ENCODE measurements around the gene CLCA2.

CLCA2 gene

GRCh38 chr1:86423473-86423872, 498 bp upstream of the CLCA2 start:
- no peak for TF ChIP-seq Cebpa-rat (IDR thresholded peaks at IDR 0.05)
- Histone ChIP-seq H3K9ac (no peak overlapping the region), H3K4me2 (no peak overlapping the region), H3K4me3 (no peak overlapping the region), H4K20me1 (no peaks in the 10 kb centered on the region), H3K27me3 (no peaks in the 10 kb centered on the region), H3K27ac (no peak overlapping the region), H3K36me3 (no peaks in the 10 kb centered on the region), H3K4me1 (no peaks in the 10 kb centered on the region), H3K9me3 (no peaks in the 10 kb centered on the region)

DNA sequence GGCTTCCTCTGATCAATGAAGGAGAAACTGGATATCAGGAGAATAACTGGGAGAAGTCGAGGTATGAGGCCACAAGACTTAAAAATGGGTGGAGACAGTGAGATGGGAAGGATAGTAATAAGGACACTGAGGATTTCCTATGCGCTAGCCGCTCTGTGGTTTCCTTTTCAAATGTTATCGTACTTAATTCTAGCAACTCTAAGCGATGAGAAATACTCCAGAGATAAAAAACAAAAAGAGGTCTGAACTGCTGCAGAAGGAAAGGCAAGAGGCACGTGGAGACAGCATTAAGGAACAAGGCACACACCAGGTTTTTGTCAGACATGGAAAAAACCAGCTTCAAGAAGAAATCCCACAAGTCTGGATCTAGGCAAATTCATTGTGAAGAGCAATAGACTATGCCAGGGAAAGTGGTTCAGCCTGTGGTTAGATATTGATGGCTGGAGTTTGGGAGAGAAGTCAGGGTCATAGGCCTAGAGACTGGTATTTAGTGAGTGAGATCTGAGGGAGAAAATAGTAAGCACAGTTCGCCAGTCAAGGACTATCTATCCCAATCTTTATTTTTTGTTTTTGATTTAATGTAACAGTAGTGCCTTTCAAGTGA, 5.3 kb downstream of the CLCA2 start:
- no peaks in the 10 kb centered on the region for H3K9me3 ChIP-seq
- H3K36me3 ChIP-seq, result no peaks in the 10 kb centered on the region
- no peak for TF ChIP-seq Cebpa-rat (IDR thresholded peaks at IDR 0.05)
- H3K9ac ChIP-seq, result no peak overlapping the region
- H3K4me1 ChIP-seq, result peaks cover 18% of the 10 kb centered on the region
- H3K27me3 ChIP-seq, result no peaks in the 10 kb centered on the region
- peak overlapping the region; percentile 29 for H3K4me2 ChIP-seq
- H3K4me3 ChIP-seq, result no peak overlapping the region
- H3K27ac ChIP-seq, result no peak overlapping the region
- H4K20me1 ChIP-seq, result no peaks in the 10 kb centered on the region

GRCh38 chr1:86429835-86430234, 5.9 kb downstream of the CLCA2 start:
- Histone ChIP-seq H3K4me3 (no peak overlapping the region), H3K9me3 (no peaks in the 10 kb centered on the region), H3K36me3 (no peaks in the 10 kb centered on the region), H3K27ac (no peak overlapping the region), H3K27me3 (no peaks in the 10 kb centered on the region), H3K9ac (no peak overlapping the region), H3K4me1 (peaks cover 18% of the 10 kb centered on the region), H4K20me1 (no peaks in the 10 kb centered on the region), H3K4me2 (peak overlapping the region; percentile 29)
- no peak for TF ChIP-seq Cebpa-rat (IDR thresholded peaks at IDR 0.05)

- Histone ChIP-seq H3K27me3 (no peaks in the 10 kb centered on the region), H3K9me3 (no peaks in the 10 kb centered on the region), H3K27ac (no peak overlapping the region), H4K20me1 (no peaks in the 10 kb centered on the region), H3K36me3 (no peaks in the 10 kb centered on the region), H3K9ac (no peak overlapping the region), H3K4me3 (no peak overlapping the region), H3K4me2 (peak overlapping the region; percentile 29; the same call in 1 of the 2 replicates), H3K4me1 (peaks cover 18% of the 10 kb centered on the region)
- no peak for TF ChIP-seq Cebpa-rat (IDR thresholded peaks at IDR 0.05)
These were observed 6.4 kb downstream of the CLCA2 start for GRCh38 chr1:86430376-86430775.

DNA sequence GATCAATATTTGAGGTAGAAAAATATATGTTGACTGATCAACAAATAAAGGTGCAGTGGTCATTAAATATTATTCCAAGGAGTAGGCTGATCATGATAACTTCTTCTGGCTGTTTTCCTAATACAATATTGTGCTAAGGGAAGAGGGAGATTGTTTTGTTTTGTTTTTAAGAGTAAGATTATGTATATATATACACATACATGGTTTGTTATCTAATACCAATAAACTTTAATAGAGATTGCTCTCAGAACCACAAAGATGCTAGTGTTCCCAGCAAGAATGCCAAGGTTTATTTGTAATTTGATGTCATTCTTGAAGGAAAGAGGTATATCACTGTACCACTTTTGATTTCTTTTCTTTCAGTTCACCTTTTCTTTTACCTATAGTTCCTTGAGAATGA, 10.1 kb downstream of the CLCA2 start:
- H3K4me1 ChIP-seq, result peaks cover 28% of the 10 kb centered on the region
- no peak overlapping the region for H3K27ac ChIP-seq
- TF ChIP-seq Cebpa-rat (IDR thresholded peaks at IDR 0.05), result no peak
- H3K36me3 ChIP-seq, result no peaks in the 10 kb centered on the region
- no peaks in the 10 kb centered on the region for H3K9me3 ChIP-seq
- no peaks in the 10 kb centered on the region for H4K20me1 ChIP-seq
- no peak overlapping the region for H3K4me3 ChIP-seq
- no peak overlapping the region for H3K9ac ChIP-seq
- H3K4me2 ChIP-seq, result no peak overlapping the region
- H3K27me3 ChIP-seq, result no peaks in the 10 kb centered on the region

- TF ChIP-seq Cebpa-rat (IDR thresholded peaks at IDR 0.05), result no peak
- peaks cover 16% of the 10 kb centered on the region for H3K4me1 ChIP-seq
These were observed 11.4 kb downstream of the CLCA2 start for GRCh38 chr1:86435327-86435726.

GRCh38 chr1:86436041-86436440, 12.1 kb downstream of the CLCA2 start:
- no peak overlapping the region for H3K27ac ChIP-seq
- no peaks in the 10 kb centered on the region for H4K20me1 ChIP-seq
- H3K9ac ChIP-seq, result no peak overlapping the region
- H3K36me3 ChIP-seq, result no peaks in the 10 kb centered on the region
- peak overlapping the region; percentile 47 for H3K4me2 ChIP-seq
- H3K4me1 ChIP-seq, result peaks cover 14% of the 10 kb centered on the region
- H3K9me3 ChIP-seq, result no peaks in the 10 kb centered on the region
- no peak for TF ChIP-seq Cebpa-rat (IDR thresholded peaks at IDR 0.05)
- H3K4me3 ChIP-seq, result no peak overlapping the region
- no peaks in the 10 kb centered on the region for H3K27me3 ChIP-seq

More at GRCh38 chr1:86435327-86435726, 11.4 kb downstream of the CLCA2 start:
- no peak overlapping the region for H3K4me2 ChIP-seq
- H3K27me3 ChIP-seq, result no peaks in the 10 kb centered on the region
- no peak overlapping the region for H3K4me3 ChIP-seq
- H4K20me1 ChIP-seq, result no peaks in the 10 kb centered on the region
- H3K36me3 ChIP-seq, result no peaks in the 10 kb centered on the region
- no peak overlapping the region for H3K9ac ChIP-seq
- H3K27ac ChIP-seq, result no peak overlapping the region
- no peaks in the 10 kb centered on the region for H3K9me3 ChIP-seq

- H3K9ac ChIP-seq, result no peak overlapping the region
- H3K27ac ChIP-seq, result no peak overlapping the region
- H3K4me1 ChIP-seq, result peaks cover 2% of the 10 kb centered on the region; the same call in 1 of the 2 replicates
- no peaks in the 10 kb centered on the region for H3K27me3 ChIP-seq
- no peak overlapping the region for H3K4me3 ChIP-seq
- no peak overlapping the region for H3K4me2 ChIP-seq
- no peaks in the 10 kb centered on the region for H4K20me1 ChIP-seq
- TF ChIP-seq Cebpa-rat (IDR thresholded peaks at IDR 0.05), result no peak
- no peaks in the 10 kb centered on the region for H3K9me3 ChIP-seq
- no peaks in the 10 kb centered on the region for H3K36me3 ChIP-seq
These were observed 17.6 kb downstream of the CLCA2 start for GRCh38 chr1:86441581-86441980.

DNA sequence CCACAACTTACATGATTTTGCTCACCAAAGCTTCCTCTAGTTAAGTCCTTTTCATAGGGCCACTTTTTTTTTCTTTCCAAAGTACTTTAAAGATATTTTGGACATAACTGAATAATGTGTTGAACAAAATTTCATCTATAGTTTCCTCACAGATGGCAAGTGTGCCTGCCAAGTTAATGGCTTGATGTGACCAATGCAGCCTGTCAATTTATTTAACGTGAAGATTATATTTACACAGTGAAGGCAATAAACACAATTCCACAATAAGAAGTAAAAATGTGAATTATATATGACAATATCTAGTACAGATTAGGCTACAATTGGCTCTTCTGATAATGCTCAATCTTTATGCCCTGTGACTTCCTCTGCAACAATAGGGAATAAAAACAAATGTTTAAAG, 18.0 kb downstream of the CLCA2 start:
- no peaks in the 10 kb centered on the region for H3K9me3 ChIP-seq
- H3K4me3 ChIP-seq, result no peak overlapping the region
- no peaks in the 10 kb centered on the region for H3K4me1 ChIP-seq
- H3K9ac ChIP-seq, result no peak overlapping the region
- no peaks in the 10 kb centered on the region for H3K27me3 ChIP-seq
- no peak overlapping the region for H3K27ac ChIP-seq
- no peak overlapping the region for H3K4me2 ChIP-seq
- H3K36me3 ChIP-seq, result no peaks in the 10 kb centered on the region
- H4K20me1 ChIP-seq, result no peaks in the 10 kb centered on the region
- no peak for TF ChIP-seq Cebpa-rat (IDR thresholded peaks at IDR 0.05)

DNA sequence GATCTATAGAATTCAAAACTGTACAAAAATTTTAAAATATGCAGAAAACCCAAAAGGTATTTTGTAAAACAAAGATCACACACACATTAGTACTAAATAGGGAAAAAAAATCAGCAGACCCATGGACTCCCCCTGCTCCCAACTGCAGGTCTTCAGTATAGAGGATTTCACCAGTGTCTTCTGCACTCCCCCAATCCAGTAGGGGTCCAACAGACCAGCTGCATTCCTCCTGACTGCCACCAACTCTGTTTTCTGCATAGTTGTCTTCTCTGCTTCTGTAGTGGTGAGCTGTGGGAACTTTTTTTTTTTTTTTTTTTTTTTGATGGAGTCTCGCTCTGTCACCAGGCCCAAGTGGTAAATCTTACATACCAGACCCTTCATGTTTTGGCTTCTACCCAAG, 21.9 kb downstream of the CLCA2 start:
- Histone ChIP-seq H3K9ac (no peak overlapping the region), H4K20me1 (no peaks in the 10 kb centered on the region), H3K9me3 (no peaks in the 10 kb centered on the region), H3K4me2 (no peak overlapping the region), H3K27me3 (no peaks in the 10 kb centered on the region), H3K4me1 (no peaks in the 10 kb centered on the region), H3K4me3 (no peak overlapping the region), H3K27ac (no peak overlapping the region), H3K36me3 (no peaks in the 10 kb centered on the region)
- no peak for TF ChIP-seq Cebpa-rat (IDR thresholded peaks at IDR 0.05)

Measured in BLaER1 (cell line).